ENCODE measurements around the gene MVK. TPM values are rescaled to one million over a fixed set of nuclear protein-coding genes. Genes with fewer than 3 reads are reported as not detected.

MVK gene
- total and polyA plus RNA-seq, 4 donors: 34.9 to 50.3 (median 41.4) TPM

DNA sequence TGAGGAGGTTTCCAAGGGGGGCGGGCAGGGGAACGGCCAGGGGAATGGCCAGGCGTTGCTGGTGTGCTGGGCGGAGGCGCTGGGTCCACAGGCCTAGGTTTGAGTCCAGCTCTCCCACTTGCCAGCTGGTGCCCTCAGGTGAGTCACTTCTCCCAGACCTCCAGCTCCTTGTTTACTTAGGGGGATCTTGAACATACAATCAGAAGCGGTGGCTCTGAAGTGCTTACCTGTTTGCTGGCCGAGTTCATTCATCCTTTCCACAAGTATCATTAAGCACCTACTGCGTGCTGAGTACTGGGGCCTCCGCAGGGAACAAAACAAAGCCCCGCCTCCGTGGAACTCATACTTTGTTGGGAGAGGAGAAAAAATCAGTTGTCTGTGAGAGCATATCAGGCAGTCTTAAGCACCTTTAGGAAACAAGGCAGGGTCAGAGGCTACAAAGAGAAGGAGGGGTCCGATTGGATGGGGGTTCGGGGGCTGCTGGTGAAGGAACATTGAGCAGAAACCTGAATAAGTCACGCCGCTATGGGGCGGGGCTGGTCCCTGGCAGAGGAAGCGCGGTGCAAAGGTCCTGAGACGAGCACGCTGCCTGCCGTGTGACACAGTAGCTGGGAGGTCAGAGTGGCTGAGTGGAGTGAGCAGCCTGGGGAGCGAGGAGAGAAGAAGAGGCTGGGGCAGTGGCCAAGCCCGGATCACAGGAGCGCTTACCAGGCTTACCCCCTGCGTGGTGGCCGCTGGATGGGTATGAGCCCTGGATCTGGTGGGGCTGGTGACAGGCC is 15.1 kb downstream of the MVK start:
- no peak overlapping the region for H3K4me3 ChIP-seq (ENCODE audit: low read depth in 1 of 3, low read length in 3 of 3)
- H3K36me3 ChIP-seq (ENCODE audit: control insufficient read depth in 4 of 4, insufficient read depth in 3 of 4, low read depth in 1 of 4, low read length in 3 of 4): peaks cover 8 to 19% (median 13%) of the 10 kb centered on the region in 4 donors
- 56% methylated on average over 26 of the region's 26 CpGs for WGBS
- no peaks in the 10 kb centered on the region for H3K9me3 ChIP-seq (ENCODE audit: control insufficient read depth in 4 of 4, low read length in 3 of 4)
- peaks cover 5 to 56% (median 35%) of the 10 kb centered on the region in 4 donors for H3K4me1 ChIP-seq (ENCODE audit: control insufficient read depth in 4 of 4, insufficient read depth in 4 of 4, low read length in 3 of 4)
- DNase-seq (ENCODE audit: low spot score): peak; percentile 43
- TF ChIP-seq HNF4A (conservative IDR thresholded peaks at IDR 0.05): peak; percentile 77 to 83
- TF ChIP-seq, protein P1, sequence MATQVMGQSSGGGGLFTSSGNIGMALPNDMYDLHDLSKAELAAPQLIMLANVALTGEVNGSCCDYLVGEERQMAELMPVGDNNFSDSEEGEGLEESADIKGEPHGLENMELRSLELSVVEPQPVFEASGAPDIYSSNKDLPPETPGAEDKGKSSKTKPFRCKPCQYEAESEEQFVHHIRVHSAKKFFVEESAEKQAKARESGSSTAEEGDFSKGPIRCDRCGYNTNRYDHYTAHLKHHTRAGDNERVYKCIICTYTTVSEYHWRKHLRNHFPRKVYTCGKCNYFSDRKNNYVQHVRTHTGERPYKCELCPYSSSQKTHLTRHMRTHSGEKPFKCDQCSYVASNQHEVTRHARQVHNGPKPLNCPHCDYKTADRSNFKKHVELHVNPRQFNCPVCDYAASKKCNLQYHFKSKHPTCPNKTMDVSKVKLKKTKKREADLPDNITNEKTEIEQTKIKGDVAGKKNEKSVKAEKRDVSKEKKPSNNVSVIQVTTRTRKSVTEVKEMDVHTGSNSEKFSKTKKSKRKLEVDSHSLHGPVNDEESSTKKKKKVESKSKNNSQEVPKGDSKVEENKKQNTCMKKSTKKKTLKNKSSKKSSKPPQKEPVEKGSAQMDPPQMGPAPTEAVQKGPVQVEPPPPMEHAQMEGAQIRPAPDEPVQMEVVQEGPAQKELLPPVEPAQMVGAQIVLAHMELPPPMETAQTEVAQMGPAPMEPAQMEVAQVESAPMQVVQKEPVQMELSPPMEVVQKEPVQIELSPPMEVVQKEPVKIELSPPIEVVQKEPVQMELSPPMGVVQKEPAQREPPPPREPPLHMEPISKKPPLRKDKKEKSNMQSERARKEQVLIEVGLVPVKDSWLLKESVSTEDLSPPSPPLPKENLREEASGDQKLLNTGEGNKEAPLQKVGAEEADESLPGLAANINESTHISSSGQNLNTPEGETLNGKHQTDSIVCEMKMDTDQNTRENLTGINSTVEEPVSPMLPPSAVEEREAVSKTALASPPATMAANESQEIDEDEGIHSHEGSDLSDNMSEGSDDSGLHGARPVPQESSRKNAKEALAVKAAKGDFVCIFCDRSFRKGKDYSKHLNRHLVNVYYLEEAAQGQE (IDR thresholded peaks at IDR 0.05): no peak
- TF ChIP-seq SP1 (IDR thresholded peaks at IDR 0.05): peak; percentile 47
- no peak for TF ChIP-seq NR2F2 (IDR thresholded peaks at IDR 0.05)
- TF ChIP-seq, protein P2, sequence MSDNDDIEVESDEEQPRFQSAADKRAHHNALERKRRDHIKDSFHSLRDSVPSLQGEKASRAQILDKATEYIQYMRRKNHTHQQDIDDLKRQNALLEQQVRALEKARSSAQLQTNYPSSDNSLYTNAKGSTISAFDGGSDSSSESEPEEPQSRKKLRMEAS (IDR thresholded peaks at IDR 0.05): peak; percentile 78
- TF ChIP-seq EGR1 (IDR thresholded peaks at IDR 0.05; ENCODE audit: low read depth in 2 of 2): peak in 1 of 2 donors; percentile 9
- TF ChIP-seq GABPA (IDR thresholded peaks at IDR 0.05 in 1 of 2, conservative IDR thresholded peaks at IDR 0.05 in 1 of 2): no peak
- TF ChIP-seq RXRA (IDR thresholded peaks at IDR 0.05): peak; percentile 54 to 59
- TF ChIP-seq FOXA1 (IDR thresholded peaks at IDR 0.05): peak; percentile 61
- TF ChIP-seq FOXA2 (IDR thresholded peaks at IDR 0.05): peak; percentile 78
- TF ChIP-seq TAF1 (conservative IDR thresholded peaks at IDR 0.05): no peak
- TF ChIP-seq JUND (IDR thresholded peaks at IDR 0.05): peak; percentile 77 to 84
- TF ChIP-seq YY1 (IDR thresholded peaks at IDR 0.05): peak; percentile 39
- TF ChIP-seq, protein P3, sequence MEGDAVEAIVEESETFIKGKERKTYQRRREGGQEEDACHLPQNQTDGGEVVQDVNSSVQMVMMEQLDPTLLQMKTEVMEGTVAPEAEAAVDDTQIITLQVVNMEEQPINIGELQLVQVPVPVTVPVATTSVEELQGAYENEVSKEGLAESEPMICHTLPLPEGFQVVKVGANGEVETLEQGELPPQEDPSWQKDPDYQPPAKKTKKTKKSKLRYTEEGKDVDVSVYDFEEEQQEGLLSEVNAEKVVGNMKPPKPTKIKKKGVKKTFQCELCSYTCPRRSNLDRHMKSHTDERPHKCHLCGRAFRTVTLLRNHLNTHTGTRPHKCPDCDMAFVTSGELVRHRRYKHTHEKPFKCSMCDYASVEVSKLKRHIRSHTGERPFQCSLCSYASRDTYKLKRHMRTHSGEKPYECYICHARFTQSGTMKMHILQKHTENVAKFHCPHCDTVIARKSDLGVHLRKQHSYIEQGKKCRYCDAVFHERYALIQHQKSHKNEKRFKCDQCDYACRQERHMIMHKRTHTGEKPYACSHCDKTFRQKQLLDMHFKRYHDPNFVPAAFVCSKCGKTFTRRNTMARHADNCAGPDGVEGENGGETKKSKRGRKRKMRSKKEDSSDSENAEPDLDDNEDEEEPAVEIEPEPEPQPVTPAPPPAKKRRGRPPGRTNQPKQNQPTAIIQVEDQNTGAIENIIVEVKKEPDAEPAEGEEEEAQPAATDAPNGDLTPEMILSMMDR (IDR thresholded peaks at IDR 0.05; ENCODE audit: low read depth, low read length, missing input control): no peak
- TF ChIP-seq, protein P4, sequence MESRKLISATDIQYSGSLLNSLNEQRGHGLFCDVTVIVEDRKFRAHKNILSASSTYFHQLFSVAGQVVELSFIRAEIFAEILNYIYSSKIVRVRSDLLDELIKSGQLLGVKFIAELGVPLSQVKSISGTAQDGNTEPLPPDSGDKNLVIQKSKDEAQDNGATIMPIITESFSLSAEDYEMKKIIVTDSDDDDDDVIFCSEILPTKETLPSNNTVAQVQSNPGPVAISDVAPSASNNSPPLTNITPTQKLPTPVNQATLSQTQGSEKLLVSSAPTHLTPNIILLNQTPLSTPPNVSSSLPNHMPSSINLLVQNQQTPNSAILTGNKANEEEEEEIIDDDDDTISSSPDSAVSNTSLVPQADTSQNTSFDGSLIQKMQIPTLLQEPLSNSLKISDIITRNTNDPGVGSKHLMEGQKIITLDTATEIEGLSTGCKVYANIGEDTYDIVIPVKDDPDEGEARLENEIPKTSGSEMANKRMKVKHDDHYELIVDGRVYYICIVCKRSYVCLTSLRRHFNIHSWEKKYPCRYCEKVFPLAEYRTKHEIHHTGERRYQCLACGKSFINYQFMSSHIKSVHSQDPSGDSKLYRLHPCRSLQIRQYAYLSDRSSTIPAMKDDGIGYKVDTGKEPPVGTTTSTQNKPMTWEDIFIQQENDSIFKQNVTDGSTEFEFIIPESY (IDR thresholded peaks at IDR 0.05): no peak
- TF ChIP-seq RAD21 (IDR thresholded peaks at IDR 0.05): peak; percentile 10 to 57
- TF ChIP-seq HNF4G (IDR thresholded peaks at IDR 0.05): peak; percentile 73
- TF ChIP-seq, protein P5, sequence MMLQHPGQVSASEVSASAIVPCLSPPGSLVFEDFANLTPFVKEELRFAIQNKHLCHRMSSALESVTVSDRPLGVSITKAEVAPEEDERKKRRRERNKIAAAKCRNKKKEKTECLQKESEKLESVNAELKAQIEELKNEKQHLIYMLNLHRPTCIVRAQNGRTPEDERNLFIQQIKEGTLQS (IDR thresholded peaks at IDR 0.05): peak; percentile 46
- peak overlapping the region in 1 of 2 donors; percentile 60 for H3K9ac ChIP-seq (ENCODE audit: low read depth in 1 of 2, low read length in 2 of 2)
- peak overlapping the region; percentile 78 to 88 for H3K27ac ChIP-seq (ENCODE audit: low read depth in 1 of 2, low read length in 2 of 2)
- H3K27me3 ChIP-seq (ENCODE audit: control insufficient read depth in 4 of 4, insufficient read depth in 4 of 4, low read length in 3 of 4): no peaks in the 10 kb centered on the region

All from liver (tissue), 9 donors.